SJCRH30 (cell line): ENCODE measurements around the gene L3MBTL2. TPM values are rescaled to one million over a fixed set of nuclear protein-coding genes. Genes with fewer than 3 reads are reported as not detected.
"Not testable (repeated sequence)": the region's sequence is repeated elsewhere in the genome, so short reads cannot be mapped to it uniquely, and the experiment has no call there.

Source experiments
- DNase-seq, 2 experiments: peaks; one replicate each; pipeline ENCODE4 v3.0.0-alpha.2; 2015 to 2020
- H3K27ac ChIP-seq: fragments of 250-450 bp; sonication (Bioruptor Pico); 2 replicates; pipeline ENCODE4 v1.5.1; 2020; ENCODE audit warnings: mild to moderate bottlenecking, moderate library complexity
- H3K27me3 ChIP-seq: fragments of 250-450 bp; sonication (Bioruptor Pico); 2 replicates; pipeline ENCODE4 v1.5.1; 2020; ENCODE audit warnings: mild to moderate bottlenecking, moderate library complexity
- H3K36me3 ChIP-seq: fragments of 250-450 bp; sonication (Bioruptor Pico); 2 replicates; pipeline ENCODE4 v1.5.1; 2020; ENCODE audit warnings: mild to moderate bottlenecking, moderate library complexity
- H3K4me1 ChIP-seq: fragments of 250-450 bp; sonication (Bioruptor Pico); 2 replicates; pipeline ENCODE4 v1.5.1; 2020; ENCODE audit warnings: mild to moderate bottlenecking, moderate library complexity
- H3K4me3 ChIP-seq: fragments of 250-450 bp; sonication (Bioruptor Pico); 2 replicates; pipeline ENCODE4 v1.5.1; 2020; ENCODE audit warnings: mild to moderate bottlenecking, moderate library complexity
- H3K9me3 ChIP-seq: fragments of 250-450 bp; sonication (Bioruptor Pico); replicated peaks from 2 replicates; pipeline ENCODE4 v1.5.1; 2020; ENCODE audit warnings: mild to moderate bottlenecking, moderate library complexity
- total RNA-seq: library from RNA; depleted of rRNA; stranded (reverse); fragments of >200 nt; shearing (Covaris generic); gene quantifications from 2 replicates; pipeline ENCODE4 v1.2.3, GENCODE V29; 2014; rRNA removed

L3MBTL2 gene
- 21.6 and 22.5 TPM in 2 replicates for total RNA-seq

- Histone ChIP-seq H3K4me3 (peak within 1 kb of the TSS; percentile 94), H3K36me3 (0 out of 2 replicates have a peak, but pooled peaks cover 3% of the 10 kb centered on the region), H3K4me1 (no peaks in the 10 kb centered on the region), H3K27me3 (no peaks in the 10 kb centered on the region), H3K9me3 (no peaks in the 10 kb centered on the region), H3K27ac (peak within 1 kb of the TSS; percentile 78)
- peak; percentile 97 for DNase-seq
These were observed at the start of gene L3MBTL2 for GRCh38 chr22:41204992-41205900. L3MBTL2 (plus strand) TSS chr22:41205312; CDS start chr22:41205363, 51 bp downstream.

- no peak overlapping the region for H3K4me3 ChIP-seq
- H3K36me3 ChIP-seq, result peaks cover 83% of the 10 kb centered on the region
- H3K27me3 ChIP-seq, result no peaks in the 10 kb centered on the region
- no peaks in the 10 kb centered on the region for H3K4me1 ChIP-seq
- no peak overlapping the region for H3K27ac ChIP-seq
- no peaks in the 10 kb centered on the region for H3K9me3 ChIP-seq
- no peak for DNase-seq
These were observed 48.0 kb upstream of the L3MBTL2 start for GRCh38 chr22:41157083-41157482.

- Histone ChIP-seq H3K9me3 (no peaks in the 10 kb centered on the region), H3K27me3 (no peaks in the 10 kb centered on the region), H3K27ac (no peak overlapping the region), H3K36me3 (peaks cover 74% of the 10 kb centered on the region), H3K4me1 (no peaks in the 10 kb centered on the region), H3K4me3 (no peak overlapping the region)
- DNase-seq, result no peak
These were observed 36.0 kb upstream of the L3MBTL2 start for GRCh38 chr22:41169157-41169556.

GRCh38 chr22:41171996-41172395 is 33.1 kb upstream of the L3MBTL2 start:
- DNase-seq, result no peak
- Histone ChIP-seq H3K4me3 (no peak overlapping the region), H3K36me3 (peaks cover 73% of the 10 kb centered on the region), H3K27me3 (no peaks in the 10 kb centered on the region), H3K27ac (no peak overlapping the region), H3K9me3 (no peaks in the 10 kb centered on the region), H3K4me1 (no peaks in the 10 kb centered on the region)

- Histone ChIP-seq H3K4me3 (no peak overlapping the region), H3K4me1 (no peaks in the 10 kb centered on the region), H3K9me3 (no peaks in the 10 kb centered on the region), H3K27me3 (no peaks in the 10 kb centered on the region), H3K27ac (no peak overlapping the region), H3K36me3 (peaks cover 66% of the 10 kb centered on the region)
- no peak for DNase-seq
These were observed 29.6 kb upstream of the L3MBTL2 start for GRCh38 chr22:41175546-41175945.

- Histone ChIP-seq H3K36me3 (peaks cover 63% of the 10 kb centered on the region), H3K9me3 (no peaks in the 10 kb centered on the region), H3K4me1 (peaks cover 9% of the 10 kb centered on the region; the same call in 1 of the 2 replicates), H3K4me3 (no peak overlapping the region), H3K27me3 (no peaks in the 10 kb centered on the region), H3K27ac (no peak overlapping the region)
- DNase-seq, result no peak
These were observed 28.0 kb upstream of the L3MBTL2 start for GRCh38 chr22:41177040-41177621.

GRCh38 chr22:41177622-41178424 is 27.3 kb upstream of the L3MBTL2 start:
- Histone ChIP-seq H3K27me3 (no peaks in the 10 kb centered on the region), H3K4me3 (no peak overlapping the region), H3K36me3 (peaks cover 56% of the 10 kb centered on the region), H3K9me3 (no peaks in the 10 kb centered on the region), H3K4me1 (peaks cover 11% of the 10 kb centered on the region; the same call in 1 of the 2 replicates), H3K27ac (no peak overlapping the region)
- DNase-seq, result no peak

GRCh38 chr22:41178425-41178975 is 26.6 kb upstream of the L3MBTL2 start:
- H3K9me3 ChIP-seq, result no peaks in the 10 kb centered on the region
- no peak for DNase-seq
- H3K36me3 ChIP-seq, result peaks cover 51% of the 10 kb centered on the region

GRCh38 chr22:41180362-41180761 is 24.8 kb upstream of the L3MBTL2 start:
- not testable (repeated sequence) for H3K9me3 ChIP-seq, H3K4me3 ChIP-seq, H3K27me3 ChIP-seq, H3K27ac ChIP-seq, DNase-seq
- H3K36me3 ChIP-seq, result peaks cover 32% of the 10 kb centered on the region
- H3K4me1 ChIP-seq, result peaks cover 11% of the 10 kb centered on the region; the same call in 1 of the 2 replicates

More at GRCh38 chr22:41178425-41178975, 26.6 kb upstream of the L3MBTL2 start:
- Histone ChIP-seq H3K4me1 (peaks cover 11% of the 10 kb centered on the region; the same call in 1 of the 2 replicates), H3K27me3 (no peaks in the 10 kb centered on the region), H3K4me3 (no peak overlapping the region), H3K27ac (no peak overlapping the region)

GRCh38 chr22:41180926-41181325 is 24.2 kb upstream of the L3MBTL2 start:
- no peak overlapping the region for H3K4me3 ChIP-seq
- H3K4me1 ChIP-seq, result peaks cover 11% of the 10 kb centered on the region; the same call in 1 of the 2 replicates
- DNase-seq, result no peak

GRCh38 chr22:41181349-41182241 is 23.5 kb upstream of the L3MBTL2 start:
- Histone ChIP-seq H3K4me1 (peaks cover 11% of the 10 kb centered on the region; the same call in 1 of the 2 replicates), H3K27me3 (no peaks in the 10 kb centered on the region), H3K27ac (peak overlapping the region; percentile 46; the same call in 1 of the 2 replicates), H3K9me3 (no peaks in the 10 kb centered on the region), H3K36me3 (peaks cover 21% of the 10 kb centered on the region), H3K4me3 (no peak overlapping the region)
- peak; percentile 38 to 55 for DNase-seq

More at GRCh38 chr22:41180926-41181325, 24.2 kb upstream of the L3MBTL2 start:
- Histone ChIP-seq H3K36me3 (peaks cover 27% of the 10 kb centered on the region), H3K27me3 (no peaks in the 10 kb centered on the region), H3K27ac (no peak overlapping the region), H3K9me3 (no peaks in the 10 kb centered on the region)

- Histone ChIP-seq H3K4me3 (no peak overlapping the region), H3K36me3 (peaks cover 7% of the 10 kb centered on the region; the same call in 1 of the 2 replicates), H3K27ac (no peak overlapping the region), H3K27me3 (no peaks in the 10 kb centered on the region), H3K4me1 (peaks cover 11% of the 10 kb centered on the region; the same call in 1 of the 2 replicates), H3K9me3 (no peaks in the 10 kb centered on the region)
- DNase-seq, result no peak
These were observed 20.4 kb upstream of the L3MBTL2 start for GRCh38 chr22:41184679-41185078.

- no peak for DNase-seq
- Histone ChIP-seq H3K27ac (no peak overlapping the region), H3K4me1 (no peaks in the 10 kb centered on the region), H3K9me3 (no peaks in the 10 kb centered on the region), H3K27me3 (no peaks in the 10 kb centered on the region), H3K4me3 (no peak overlapping the region), H3K36me3 (no peaks in the 10 kb centered on the region)
These were observed 13.6 kb upstream of the L3MBTL2 start for GRCh38 chr22:41191467-41191866.
